B cell (primary cell): ENCODE data around the gene RPRD1B. TPM values are rescaled to one million over a fixed set of nuclear protein-coding genes. Genes with fewer than 3 reads are reported as not detected.

Source experiments
- ATAC-seq: fragments of 200-7000 bp; cut with Tn5 transposase; one replicate; pipeline ENCODE4 v1.10.0; 2021; ENCODE audit warnings: low read depth, mild to moderate bottlenecking, moderate number of reproducible peaks, moderate library complexity
- CTCF ChIA-PET: fragments of 350-600 bp; sonication (Branson Sonifier 250); formaldehyde crosslinking; loops from one replicate; lab custom pipeline; 2021; ENCODE audit warnings: antibody characterized with exemption, inconsistent platforms; lab: Charles Lee
- POLR2A ChIA-PET: fragments of 350-600 bp; sonication (Branson Sonifier 250); formaldehyde crosslinking; loops from one replicate; lab custom pipeline; 2021; ENCODE audit warnings: antibody characterized with exemption; lab: Charles Lee
- DNase-seq: peaks from one replicate; pipeline ENCODE4 v3.0.0; 2013
- H2AFZ ChIP-seq: 2 replicates; pipeline ENCODE4 v1.6.1; 2012; ENCODE audit warnings: mild to moderate bottlenecking, low read depth, low read length; ENCODE audit not compliant: insufficient read depth, poor library complexity, severe bottlenecking
- H3K27ac ChIP-seq, 2 donors: 1 replicate in 1 of 2; 2 replicates in 1 of 2; pipeline ENCODE4 v1.5.1; 2012 to 2013; ENCODE audit warnings: low read length in 2 of 2, mild to moderate bottlenecking in 2 of 2, moderate library complexity in 1 of 2
- H3K27me3 ChIP-seq, 4 experiments: fragments of 200-600 bp in 1 of 4; sonication (generic) in 1 of 4; replicated peaks in 1 of 4; 1 replicate in 2 of 4; 2 replicates in 2 of 4; pipeline versions ENCODE4 v1.6.1 to v1.7.0; 2013 to 2016; ENCODE audit warnings: low read length in 3 of 4, mild to moderate bottlenecking in 2 of 4, mixed read lengths in 1 of 4, moderate library complexity in 1 of 4; ENCODE audit not compliant: insufficient read depth in 4 of 4, control insufficient read depth in 3 of 4; ENCODE audit errors: control extremely low read depth in 1 of 4
- H3K36me3 ChIP-seq, 2 experiments: replicated peaks in 1 of 2; 1 replicate in 1 of 2; 2 replicates in 1 of 2; pipeline versions ENCODE4 v1.6.1 to v1.7.1; 2013; ENCODE audit warnings: low read length in 1 of 2; ENCODE audit not compliant: insufficient read depth in 2 of 2, control insufficient read depth in 1 of 2; ENCODE audit errors: control extremely low read depth in 1 of 2, extremely low read depth in 1 of 2
- H3K4me1 ChIP-seq, 2 donors: fragments of 200-600 bp in 1 of 2; sonication (generic) in 1 of 2; 1 replicate in 1 of 2; 2 replicates in 1 of 2; pipeline versions ENCODE4 v1.5.1 to v1.6.1; 2013 to 2017; ENCODE audit warnings: low read length in 2 of 2; ENCODE audit not compliant: control insufficient read depth in 2 of 2, insufficient read depth in 2 of 2
- H3K4me2 ChIP-seq: replicated peaks from 2 replicates; pipeline ENCODE3; 2012; ENCODE audit warnings: mild to moderate bottlenecking, low read depth, low read length; ENCODE audit not compliant: poor library complexity, severe bottlenecking
- H3K4me3 ChIP-seq, 5 experiments: fragments of 200-600 bp in 1 of 5; sonication (generic) in 1 of 5; 1 replicate in 3 of 5; 2 replicates in 2 of 5; pipeline versions ENCODE4 v1.5.1 to v1.7.0; 2011 to 2016; ENCODE audit warnings: low read length in 4 of 5, mild to moderate bottlenecking in 4 of 5, low read depth in 2 of 5, control low read depth in 1 of 5, moderate library complexity in 1 of 5; ENCODE audit not compliant: insufficient read depth in 1 of 5; ENCODE audit errors: control extremely low read depth in 1 of 5, extremely low read depth in 1 of 5
- H3K79me2 ChIP-seq: fragments of 200-600 bp; sonication (generic); one replicate; pipeline ENCODE4 v1.6.0; 2016; ENCODE audit warnings: low read length; ENCODE audit not compliant: control insufficient read depth, insufficient read depth
- H3K9ac ChIP-seq: fragments of 200-600 bp; sonication (generic); 2 replicates; pipeline ENCODE4 v1.6.1; 2017; ENCODE audit warnings: mild to moderate bottlenecking, low read length, moderate library complexity
- H3K9me3 ChIP-seq, 3 donors: one replicate each; pipeline versions ENCODE4 v1.6.1 to v1.7.1; 2013; ENCODE audit warnings: low read length in 2 of 3; ENCODE audit not compliant: control insufficient read depth in 2 of 3, insufficient read depth in 1 of 3; ENCODE audit errors: control extremely low read depth in 1 of 3
- H4K20me1 ChIP-seq: 2 replicates; pipeline ENCODE4 v1.6.0; 2012; ENCODE audit warnings: mild to moderate bottlenecking, low read length; ENCODE audit not compliant: insufficient read depth, control insufficient read depth, poor library complexity, severe bottlenecking
- H3K27ac Mint-ChIP-seq: one replicate; pipeline ENCODE4 v1.8.0; 2021; ENCODE audit warnings: mixed read lengths
- H3K27me3 Mint-ChIP-seq: one replicate; pipeline ENCODE4 v1.8.0; 2021; ENCODE audit warnings: mixed read lengths
- H3K4me1 Mint-ChIP-seq: one replicate; pipeline ENCODE4 v1.8.0; 2021; ENCODE audit warnings: mixed read lengths
- H3K4me3 Mint-ChIP-seq: one replicate; pipeline ENCODE4 v1.8.0; 2021; ENCODE audit warnings: mixed read lengths
- H3K9me3 Mint-ChIP-seq: one replicate; pipeline ENCODE4 v1.8.0; 2022; ENCODE audit warnings: mixed read lengths; ENCODE audit not compliant: insufficient read depth
- CTCF ChIP-seq: fragments of 200-600 bp; IDR thresholded peaks from one replicate; pipeline ENCODE4 v1.8.0; 2022; ENCODE audit warnings: antibody characterized with exemption, mild to moderate bottlenecking
- EZH2 ChIP-seq: IDR thresholded peaks from 2 replicates; pipeline ENCODE4 v1.6.1; 2012; ENCODE audit warnings: borderline replicate concordance, low read depth, mild to moderate bottlenecking, moderate library complexity, low read length; ENCODE audit not compliant: insufficient read depth, poor library complexity, severe bottlenecking
- WGBS: methylation state at CpG from one replicate; pipeline ENCODE4 v1.1.5; 2013; ENCODE audit warnings: missing lambda C conversion rate; ENCODE audit not compliant: insufficient coverage; 5-methylcytosine and 5-hydroxymethylcytosine counted together
- intact Hi-C: fragments of 100-400 bp; cut with micrococcal nuclease; formaldehyde crosslinking; loops from one replicate; pipeline ENCODE4 v1.10.0; 2022
- polyA plus RNA-seq: library from polyadenylated mRNA; depleted of rRNA; stranded (reverse); fragments of >200 nt; gene quantifications from 2 replicates; pipeline ENCODE4 v1.2.3, GENCODE V29; 2012
- total RNA-seq, 2 donors: library from RNA; stranded (reverse); fragments of 120-200 nt in 1 of 2; gene quantifications; 1 replicate in 1 of 2; 2 replicates in 1 of 2; pipeline versions ENCODE4 v1.2.3 to v1.2.4, GENCODE V29; 2013 to 2022

The RPRD1B gene
- total and polyA plus RNA-seq, 2 donors (not counting 1 experiment from before 2014, with no cell fraction given) = 6.0 to 54.9 TPM

GRCh38 chr20:37995856-37996605 lies 37.5 kb upstream of the RPRD1B start:
- Mint-ChIP-seq H3K9me3 (no peaks in the 10 kb centered on the region), H3K27ac (no peak overlapping the region), H3K4me3 (no peak overlapping the region), H3K4me1 (peaks cover 9% of the 10 kb centered on the region), H3K27me3 (no peaks in the 10 kb centered on the region)
- H3K27me3 ChIP-seq = no peaks in the 10 kb centered on the region
- DNase-seq = no peak
- CTCF ChIA-PET = interaction anchor here (1.0 to 5.6 kb wide), 5 partner anchors 9 to 800 kb away, joined by 3 to 87 read pairs (median 4); no protein-coding TSS in a partner anchor
- POLR2A ChIA-PET = no interaction called here
- intact Hi-C loops = loop anchor here (10.0 kb wide), 1 partner anchor 801 kb away; no protein-coding TSS in a partner anchor
- H3K4me2 ChIP-seq = no peak overlapping the region
- no peak for TF ChIP-seq EZH2
- TF ChIP-seq CTCF = no peak
- H3K36me3 ChIP-seq = peaks cover 4 to 83% of the 10 kb centered on the region in 2 experiments
- H3K9me3 ChIP-seq = no peaks in the 10 kb centered on the region
- no peak overlapping the region for H2AFZ ChIP-seq
- WGBS = 90% methylated on average over 7 of the region's 9 CpGs
- H3K9ac ChIP-seq = no peak overlapping the region
- peaks cover 6% of the 10 kb centered on the region for H4K20me1 ChIP-seq
- no peak for ATAC-seq
- no peak overlapping the region for H3K27ac ChIP-seq
- H3K4me3 ChIP-seq = no peak overlapping the region
- no peaks in the 10 kb centered on the region for H3K79me2 ChIP-seq
- H3K4me1 ChIP-seq = peaks cover 7% of the 10 kb centered on the region in 2 donors

- H3K27me3 ChIP-seq = no peaks in the 10 kb centered on the region
- no peak overlapping the region for H3K27ac ChIP-seq
- DNase-seq (no peak), ATAC-seq (no peak)
- POLR2A ChIA-PET = no interaction called here
- 100% methylated on average over 3 of the region's 3 CpGs for WGBS
- TF ChIP-seq EZH2 (no peak), CTCF (no peak)
- H3K79me2 ChIP-seq = no peaks in the 10 kb centered on the region
- H3K4me1 ChIP-seq = no peaks in the 10 kb centered on the region
- H3K27ac Mint-ChIP-seq = no peak overlapping the region
- H3K9me3 Mint-ChIP-seq = no peaks in the 10 kb centered on the region
- H3K4me3 Mint-ChIP-seq = no peak overlapping the region
- no peaks in the 10 kb centered on the region for H3K9me3 ChIP-seq
- no peak overlapping the region for H3K9ac ChIP-seq
- H3K36me3 ChIP-seq = peaks cover 4 to 86% of the 10 kb centered on the region in 2 experiments
- no peaks in the 10 kb centered on the region for H3K27me3 Mint-ChIP-seq
- H4K20me1 ChIP-seq = no peaks in the 10 kb centered on the region
- H3K4me2 ChIP-seq = no peak overlapping the region
- intact Hi-C loops = loop anchor here (10.0 kb wide), 1 partner anchor 803 kb away; no protein-coding TSS in a partner anchor
- H2AFZ ChIP-seq = no peak overlapping the region
- peaks cover 1% of the 10 kb centered on the region for H3K4me1 Mint-ChIP-seq
- H3K4me3 ChIP-seq = no peak overlapping the region
- CTCF ChIA-PET = interaction anchor here (0.6 to 1.3 kb wide), 4 partner anchors 113 to 802 kb away, joined by 3 read pairs; no protein-coding TSS in a partner anchor
These were observed 36.0 kb upstream of the RPRD1B start for GRCh38 chr20:37997516-37997915.
